Breast epithelium (tissue), 4 donors: ENCODE measurements around the gene PFAS. TPM values are rescaled to one million over a fixed set of nuclear protein-coding genes. Genes with fewer than 3 reads are reported as not detected.
"Not testable (repeated sequence)": the region's sequence is repeated elsewhere in the genome, so short reads cannot be mapped to it uniquely, and the experiment has no call there.

Experiments used
- DNase-seq, 2 donors: peaks; one replicate each; pipeline ENCODE4 v3.0.0-alpha.2; 2019; ENCODE audit warnings: low spot score in 2 of 2
- H3K27ac ChIP-seq, 2 donors: fragments of 200-600 bp; sonication (generic) in 1 of 2; one replicate each; pipeline ENCODE4 v1.5.1; 2016 to 2019; ENCODE audit warnings: mild to moderate bottlenecking in 1 of 2
- H3K27me3 ChIP-seq, 2 donors: fragments of 200-600 bp; sonication (generic) in 1 of 2; one replicate each; pipeline versions ENCODE4 v1.5.1 to v1.6.0; 2017 to 2019; ENCODE audit warnings: control low read depth in 1 of 2, mild to moderate bottlenecking in 1 of 2
- H3K36me3 ChIP-seq: fragments of 200-600 bp; one replicate; pipeline ENCODE4 v1.5.1; 2019
- H3K4me1 ChIP-seq, 2 donors: fragments of 200-600 bp; sonication (generic); one replicate each; pipeline ENCODE4 v1.5.1; 2016 to 2019; ENCODE audit warnings: control low read depth in 1 of 2
- H3K4me3 ChIP-seq, 3 donors: fragments of 200-600 bp; sonication (generic); 1 replicate in 2 of 3; 2 replicates in 1 of 3; pipeline ENCODE4 v1.5.1; 2016 to 2019; ENCODE audit warnings: mild to moderate bottlenecking in 3 of 3, moderate library complexity in 2 of 3
- H3K9me3 ChIP-seq, 2 donors: fragments of 200-600 bp; sonication (generic) in 1 of 2; one replicate each; pipeline ENCODE4 v1.5.1; 2016 to 2019; ENCODE audit warnings: control low read depth in 1 of 2
- POLR2A ChIP-seq: fragments of 450-650 bp; IDR thresholded peaks from one replicate; pipeline ENCODE4 v1.6.1; 2016; ENCODE audit warnings: antibody characterized with exemption, mild to moderate bottlenecking, moderate library complexity
- POLR2AphosphoS5 ChIP-seq, 3 donors: sonication (generic); formaldehyde crosslinking; IDR thresholded peaks; one replicate each; pipeline ENCODE4 v1.6.1; 2017; ENCODE audit warnings: antibody characterized with exemption in 3 of 3
- intact Hi-C: fragments of 100-400 bp; cut with DNase I; formaldehyde crosslinking; loops from one replicate; pipeline ENCODE4 v1.15.1; 2023; ENCODE audit warnings: low total_unique reads
- total RNA-seq, 3 donors: library from RNA; depleted of rRNA; stranded (reverse); fragments of >200 nt; gene quantifications; one replicate each; pipeline ENCODE4 v1.1.0, GENCODE V29; 2016
- TF ChIP-seq, protein P1 (sequence below), 3 donors: fragments of 450-650 bp; IDR thresholded peaks; one replicate each; pipeline ENCODE4 v1.5.1; 2016 to 2017; ENCODE audit warnings: antibody characterized with exemption in 3 of 3, mild to moderate bottlenecking in 3 of 3, moderate library complexity in 3 of 3

PFAS gene
- total RNA-seq, 3 donors from 2014 or later, result 10.2 to 23.6 (median 18.7) TPM

DNA sequence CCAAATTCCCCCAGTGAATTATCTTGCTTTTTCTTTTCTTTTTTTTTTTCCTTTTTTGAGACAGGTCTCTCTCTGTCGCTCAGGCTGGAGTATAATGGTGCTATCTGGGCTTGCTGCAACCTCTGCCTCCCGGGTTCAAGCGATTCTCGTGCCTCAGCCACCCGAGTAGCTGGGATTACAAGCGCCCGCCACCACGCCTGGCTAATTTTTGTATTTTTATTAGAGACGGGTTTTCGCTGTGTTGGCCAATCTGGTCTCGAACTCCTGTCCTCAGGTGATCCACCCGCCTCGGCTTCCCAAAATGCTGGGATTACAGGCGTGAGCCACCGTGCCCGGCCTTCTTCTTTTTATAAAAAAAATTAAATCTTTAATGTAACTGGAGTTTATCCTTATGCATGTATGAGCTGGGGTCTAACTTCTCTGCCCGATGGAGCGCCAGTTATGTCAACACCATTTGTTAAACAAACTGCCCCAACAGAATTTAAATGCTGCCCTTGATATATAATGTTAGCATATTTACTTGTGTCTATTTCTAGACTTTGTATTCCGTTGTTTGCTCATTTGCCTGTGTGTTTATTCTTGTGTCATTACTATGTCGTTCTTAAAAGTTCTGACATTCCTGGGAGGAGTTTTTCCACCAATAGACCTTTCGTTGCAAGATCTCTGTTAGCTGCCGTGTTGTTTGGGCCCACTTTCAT, 38.2 kb upstream of the PFAS start:
- peak overlapping the region; percentile 52 to 87 for H3K27ac ChIP-seq
- no peaks in the 10 kb centered on the region for H3K9me3 ChIP-seq
- peak overlapping the region; percentile 48 to 66 (median 63) for H3K4me3 ChIP-seq
- intact Hi-C loops, result loop anchor here (10.0 kb wide), 1 partner anchor 76 kb away; no protein-coding TSS in a partner anchor
- DNase-seq, result no peak
- no peaks in the 10 kb centered on the region for H3K27me3 ChIP-seq
- no peaks in the 10 kb centered on the region for H3K4me1 ChIP-seq
- H3K36me3 ChIP-seq, result no peaks in the 10 kb centered on the region
- TF ChIP-seq POLR2AphosphoS5 (IDR thresholded peaks at IDR 0.05) (no peak), POLR2A (no peak)
- TF ChIP-seq, protein P1, sequence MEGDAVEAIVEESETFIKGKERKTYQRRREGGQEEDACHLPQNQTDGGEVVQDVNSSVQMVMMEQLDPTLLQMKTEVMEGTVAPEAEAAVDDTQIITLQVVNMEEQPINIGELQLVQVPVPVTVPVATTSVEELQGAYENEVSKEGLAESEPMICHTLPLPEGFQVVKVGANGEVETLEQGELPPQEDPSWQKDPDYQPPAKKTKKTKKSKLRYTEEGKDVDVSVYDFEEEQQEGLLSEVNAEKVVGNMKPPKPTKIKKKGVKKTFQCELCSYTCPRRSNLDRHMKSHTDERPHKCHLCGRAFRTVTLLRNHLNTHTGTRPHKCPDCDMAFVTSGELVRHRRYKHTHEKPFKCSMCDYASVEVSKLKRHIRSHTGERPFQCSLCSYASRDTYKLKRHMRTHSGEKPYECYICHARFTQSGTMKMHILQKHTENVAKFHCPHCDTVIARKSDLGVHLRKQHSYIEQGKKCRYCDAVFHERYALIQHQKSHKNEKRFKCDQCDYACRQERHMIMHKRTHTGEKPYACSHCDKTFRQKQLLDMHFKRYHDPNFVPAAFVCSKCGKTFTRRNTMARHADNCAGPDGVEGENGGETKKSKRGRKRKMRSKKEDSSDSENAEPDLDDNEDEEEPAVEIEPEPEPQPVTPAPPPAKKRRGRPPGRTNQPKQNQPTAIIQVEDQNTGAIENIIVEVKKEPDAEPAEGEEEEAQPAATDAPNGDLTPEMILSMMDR (IDR thresholded peaks at IDR 0.05), result no peak

DNA sequence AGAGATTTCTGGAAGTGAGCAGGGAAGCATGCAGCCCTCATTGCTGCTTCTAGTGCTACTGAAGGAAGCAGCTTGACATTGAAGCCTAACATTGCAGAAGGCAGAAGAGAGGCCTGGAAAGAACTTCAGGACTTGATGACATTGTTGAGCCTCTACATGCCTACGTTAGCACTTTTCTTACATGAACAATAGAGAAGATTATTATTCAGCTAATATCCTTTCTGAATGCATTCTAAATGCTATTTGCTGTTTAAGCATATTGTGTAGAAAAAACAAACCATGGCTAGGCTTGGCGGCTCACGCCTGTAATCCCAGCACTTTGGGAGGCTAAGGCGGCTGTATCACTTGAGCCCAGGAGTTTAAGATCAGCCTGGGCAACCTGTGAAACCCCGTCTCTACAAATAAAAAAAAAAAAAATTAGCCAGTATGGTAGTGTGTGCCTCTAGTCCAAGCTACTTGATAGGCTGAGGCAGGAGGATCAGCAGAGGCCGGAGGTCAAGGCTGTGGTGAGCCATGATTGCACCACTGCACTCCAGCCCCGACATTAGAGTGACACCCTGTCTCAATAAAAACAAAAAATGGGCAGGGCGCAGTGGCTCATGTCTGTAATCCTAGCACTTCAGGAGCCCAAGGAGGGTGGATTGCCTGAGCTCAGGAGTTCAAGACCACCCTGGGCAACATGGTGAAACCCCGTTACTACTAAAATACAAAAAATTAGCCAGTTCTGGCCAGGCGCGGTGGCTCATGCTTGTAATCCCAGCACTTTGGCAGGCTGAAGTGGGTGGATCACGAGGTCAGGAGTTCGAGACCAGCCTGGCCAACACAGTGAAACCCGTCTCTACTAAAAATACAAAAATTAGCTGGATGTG, 36.5 kb upstream of the PFAS start:
- TF ChIP-seq, protein P1 (IDR thresholded peaks at IDR 0.05), result no peak
- TF ChIP-seq POLR2AphosphoS5 (IDR thresholded peaks at IDR 0.05), result no peak
- TF ChIP-seq POLR2A, result no peak
- DNase-seq, result no peak
- H3K36me3 ChIP-seq, result no peaks in the 10 kb centered on the region
- H3K4me3 ChIP-seq, result no peak overlapping the region
- intact Hi-C loops, result loop anchor here (10.0 kb wide), 1 partner anchor 78 kb away; no protein-coding TSS in a partner anchor
- no peaks in the 10 kb centered on the region for H3K9me3 ChIP-seq
- no peak overlapping the region for H3K27ac ChIP-seq
- H3K4me1 ChIP-seq, result no peaks in the 10 kb centered on the region
- no peaks in the 10 kb centered on the region for H3K27me3 ChIP-seq

DNA sequence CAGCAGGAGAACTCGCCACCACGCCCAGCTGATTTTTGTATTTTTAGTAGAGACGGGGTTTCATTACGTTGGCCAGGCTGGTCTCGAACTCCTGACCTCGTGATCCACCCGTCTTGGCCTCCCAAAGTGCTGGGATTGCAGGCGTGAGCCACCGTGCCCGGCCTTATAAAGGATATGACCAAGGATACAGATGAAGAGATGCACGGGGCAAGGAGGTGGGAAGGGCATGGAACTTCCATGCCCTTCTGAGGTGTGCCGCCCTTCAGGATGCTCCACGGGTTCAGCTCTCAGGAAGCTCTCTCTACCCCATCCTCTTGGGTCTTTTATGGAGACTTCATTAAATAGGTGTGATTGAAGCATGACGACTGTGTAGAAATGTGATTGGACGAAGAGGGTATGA, 35.1 kb upstream of the PFAS start:
- not testable (repeated sequence) for H3K36me3 ChIP-seq, H3K27me3 ChIP-seq, H3K27ac ChIP-seq, H3K9me3 ChIP-seq, DNase-seq, H3K4me1 ChIP-seq, H3K4me3 ChIP-seq
- intact Hi-C loops, result loop anchor here (10.0 kb wide), 1 partner anchor 79 kb away; no protein-coding TSS in a partner anchor

DNA sequence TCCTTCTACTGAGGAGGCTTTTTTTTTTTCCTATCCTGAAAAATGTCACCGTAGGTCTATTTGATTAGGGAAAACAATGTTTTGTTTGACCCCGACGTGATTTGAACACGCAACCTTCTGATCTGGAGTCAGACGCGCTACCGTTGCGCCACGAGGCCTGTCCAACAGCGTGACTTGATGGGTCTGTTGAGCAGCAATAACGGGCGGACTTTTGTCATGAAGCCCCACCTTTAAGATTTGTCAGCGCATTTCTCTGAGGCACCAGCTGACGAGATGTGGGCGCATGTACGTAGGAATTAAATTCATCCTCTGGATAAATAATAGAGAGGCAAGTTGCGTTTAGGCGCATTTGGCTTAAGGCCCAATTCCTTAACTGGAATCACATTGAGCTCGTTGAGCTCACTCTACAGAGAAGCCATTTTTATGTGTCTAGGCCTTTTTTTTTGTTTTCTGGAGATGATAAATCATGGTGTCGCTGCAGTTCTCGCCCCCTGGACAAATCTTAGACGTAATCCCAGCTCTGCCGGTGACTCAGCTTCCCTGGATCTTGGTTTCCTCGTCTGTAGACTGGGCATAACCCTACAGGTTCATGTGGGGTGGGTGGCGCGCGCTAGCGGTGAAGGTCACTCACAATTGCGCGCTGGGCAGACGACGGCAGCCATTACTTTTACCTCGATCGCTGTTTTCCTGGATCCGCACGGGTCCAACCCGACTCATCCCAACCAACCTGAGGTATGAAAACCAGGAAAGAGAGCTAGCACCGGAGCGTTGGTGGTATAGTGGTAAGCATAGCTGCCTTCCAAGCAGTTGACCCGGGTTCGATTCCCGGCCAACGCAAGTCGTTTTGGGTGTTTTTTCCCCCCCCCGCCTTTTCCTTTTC, 28.1 kb upstream of the PFAS start:
- Histone ChIP-seq H3K27ac (peak overlapping the region; percentile 98), H3K36me3 (no peaks in the 10 kb centered on the region), H3K27me3 (no peaks in the 10 kb centered on the region), H3K9me3 (no peaks in the 10 kb centered on the region), H3K4me3 (peak overlapping the region; percentile 68 to 91 (median 76)), H3K4me1 (no peaks in the 10 kb centered on the region)
- TF ChIP-seq POLR2A (no peak), POLR2AphosphoS5 (IDR thresholded peaks at IDR 0.05) (peak; percentile 64 to 94 (median 76))
- TF ChIP-seq, protein P1 (IDR thresholded peaks at IDR 0.05), result peak in 1 of 3 donors; percentile 9
- intact Hi-C loops, result loop anchor here (5.0 kb wide), 1 partner anchor 34 kb away; no protein-coding TSS in a partner anchor
- DNase-seq, result peak; percentile 94 to 96
